Vagina (tissue), 2 donors: ENCODE measurements around the gene DYSF. TPM values are rescaled to one million over a fixed set of nuclear protein-coding genes. Genes with fewer than 3 reads are reported as not detected.
A peak's percentile ranks its signal among the peaks of the same experiment; 100 is the strongest.

Experiments
- DNase-seq, 2 donors: peaks; one replicate each; pipeline ENCODE4 v3.0.0-alpha.2; 2017; ENCODE audit errors: extremely low spot score in 2 of 2
- H3K27ac ChIP-seq: fragments of 200-600 bp; sonication (generic); one replicate; pipeline ENCODE4 v1.5.1; 2019
- H3K27me3 ChIP-seq: fragments of 200-600 bp; sonication (generic); one replicate; pipeline ENCODE4 v1.5.1; 2019
- H3K36me3 ChIP-seq, 2 donors: fragments of 200-600 bp; sonication (generic); one replicate each; pipeline ENCODE4 v1.5.1; 2017 to 2019
- H3K4me1 ChIP-seq: fragments of 200-600 bp; sonication (generic); one replicate; pipeline ENCODE4 v1.5.1; 2019
- H3K4me3 ChIP-seq, 2 donors: fragments of 200-600 bp; sonication (generic); 1 replicate in 1 of 2; 2 replicates in 1 of 2; pipeline ENCODE4 v1.5.1; 2016 to 2019
- H3K9me3 ChIP-seq: fragments of 200-600 bp; sonication (generic); one replicate; pipeline ENCODE4 v1.5.1; 2019
- POLR2A ChIP-seq, 2 donors: fragments of 450-650 bp; IDR thresholded peaks; one replicate each; pipeline ENCODE4 v1.6.1; 2017; ENCODE audit warnings: antibody characterized with exemption in 2 of 2, mild to moderate bottlenecking in 2 of 2, moderate library complexity in 2 of 2
- POLR2AphosphoS5 ChIP-seq, 2 donors: sonication (generic); formaldehyde crosslinking; IDR thresholded peaks; one replicate each; pipeline ENCODE4 v1.9.0; 2017; ENCODE audit warnings: antibody characterized with exemption in 2 of 2, mild to moderate bottlenecking in 2 of 2, low read depth in 1 of 2; ENCODE audit not compliant: insufficient read depth in 1 of 2
- intact Hi-C: fragments of 100-400 bp; cut with DNase I; formaldehyde crosslinking; loops from one replicate; pipeline ENCODE4 v1.15.1; 2023
- total RNA-seq: library from RNA; depleted of rRNA; stranded (reverse); fragments of >200 nt; gene quantifications from one replicate; pipeline ENCODE4 v1.2.3, GENCODE V29; 2016
- TF ChIP-seq, protein P1 (sequence below), 3 experiments: fragments of 450-650 bp in 2 of 3; fragments of 200-600 bp in 1 of 3; sonication (generic) in 1 of 3; IDR thresholded peaks; one replicate each; pipeline ENCODE4 v1.5.1; 2017 to 2019; ENCODE audit warnings: antibody characterized with exemption in 3 of 3, mild to moderate bottlenecking in 2 of 3, moderate library complexity in 2 of 3

Gene DYSF
- total RNA-seq, 1 donor from 2014 or later: 10.1 TPM

DNA sequence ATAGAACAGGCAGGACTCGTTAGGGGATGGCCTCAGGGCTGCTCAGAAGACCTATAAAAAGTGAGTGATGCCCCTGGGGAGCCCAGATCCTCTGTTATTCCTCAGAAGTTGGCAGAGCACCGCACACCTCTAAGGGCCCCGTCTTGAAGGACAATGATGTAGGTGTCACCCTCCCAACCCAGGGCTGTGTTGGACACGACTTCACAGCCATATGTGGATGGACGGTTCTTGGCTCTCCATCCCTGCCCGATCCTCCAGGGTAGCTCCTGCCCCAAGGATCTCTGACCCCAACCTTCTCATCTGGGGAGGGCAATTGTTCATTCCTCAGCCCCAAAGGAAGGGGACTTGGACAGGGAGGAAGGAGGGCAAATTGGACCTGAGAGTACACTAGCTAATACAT is 246.1 kb downstream of the DYSF start:
- no peaks in the 10 kb centered on the region for H3K27me3 ChIP-seq
- no peak for DNase-seq
- H3K27ac ChIP-seq: no peak overlapping the region
- TF ChIP-seq POLR2AphosphoS5 (IDR thresholded peaks at IDR 0.05; ENCODE audit: insufficient read depth in 1 of 2, low read depth in 1 of 2) (no peak), POLR2A (IDR thresholded peaks at IDR 0.05) (no peak)
- H3K9me3 ChIP-seq: no peaks in the 10 kb centered on the region
- intact Hi-C loops: no loop called here
- no peaks in the 10 kb centered on the region for H3K4me1 ChIP-seq
- no peaks in the 10 kb centered on the region for H3K36me3 ChIP-seq
- no peak overlapping the region for H3K4me3 ChIP-seq

GRCh38 chr2:71700041-71700657 is 246.8 kb downstream of the DYSF start:
- Histone ChIP-seq H3K9me3 (no peaks in the 10 kb centered on the region), H3K27me3 (no peaks in the 10 kb centered on the region), H3K27ac (no peak overlapping the region), H3K4me1 (no peaks in the 10 kb centered on the region), H3K4me3 (no peak overlapping the region), H3K36me3 (no peaks in the 10 kb centered on the region)
- no peak for TF ChIP-seq POLR2AphosphoS5 (IDR thresholded peaks at IDR 0.05; ENCODE audit: insufficient read depth in 1 of 2, low read depth in 1 of 2)
- no peak for TF ChIP-seq POLR2A (IDR thresholded peaks at IDR 0.05)
- TF ChIP-seq, protein P1, sequence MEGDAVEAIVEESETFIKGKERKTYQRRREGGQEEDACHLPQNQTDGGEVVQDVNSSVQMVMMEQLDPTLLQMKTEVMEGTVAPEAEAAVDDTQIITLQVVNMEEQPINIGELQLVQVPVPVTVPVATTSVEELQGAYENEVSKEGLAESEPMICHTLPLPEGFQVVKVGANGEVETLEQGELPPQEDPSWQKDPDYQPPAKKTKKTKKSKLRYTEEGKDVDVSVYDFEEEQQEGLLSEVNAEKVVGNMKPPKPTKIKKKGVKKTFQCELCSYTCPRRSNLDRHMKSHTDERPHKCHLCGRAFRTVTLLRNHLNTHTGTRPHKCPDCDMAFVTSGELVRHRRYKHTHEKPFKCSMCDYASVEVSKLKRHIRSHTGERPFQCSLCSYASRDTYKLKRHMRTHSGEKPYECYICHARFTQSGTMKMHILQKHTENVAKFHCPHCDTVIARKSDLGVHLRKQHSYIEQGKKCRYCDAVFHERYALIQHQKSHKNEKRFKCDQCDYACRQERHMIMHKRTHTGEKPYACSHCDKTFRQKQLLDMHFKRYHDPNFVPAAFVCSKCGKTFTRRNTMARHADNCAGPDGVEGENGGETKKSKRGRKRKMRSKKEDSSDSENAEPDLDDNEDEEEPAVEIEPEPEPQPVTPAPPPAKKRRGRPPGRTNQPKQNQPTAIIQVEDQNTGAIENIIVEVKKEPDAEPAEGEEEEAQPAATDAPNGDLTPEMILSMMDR (IDR thresholded peaks at IDR 0.05): no peak
- intact Hi-C loops: no loop called here
- DNase-seq: no peak

DNA sequence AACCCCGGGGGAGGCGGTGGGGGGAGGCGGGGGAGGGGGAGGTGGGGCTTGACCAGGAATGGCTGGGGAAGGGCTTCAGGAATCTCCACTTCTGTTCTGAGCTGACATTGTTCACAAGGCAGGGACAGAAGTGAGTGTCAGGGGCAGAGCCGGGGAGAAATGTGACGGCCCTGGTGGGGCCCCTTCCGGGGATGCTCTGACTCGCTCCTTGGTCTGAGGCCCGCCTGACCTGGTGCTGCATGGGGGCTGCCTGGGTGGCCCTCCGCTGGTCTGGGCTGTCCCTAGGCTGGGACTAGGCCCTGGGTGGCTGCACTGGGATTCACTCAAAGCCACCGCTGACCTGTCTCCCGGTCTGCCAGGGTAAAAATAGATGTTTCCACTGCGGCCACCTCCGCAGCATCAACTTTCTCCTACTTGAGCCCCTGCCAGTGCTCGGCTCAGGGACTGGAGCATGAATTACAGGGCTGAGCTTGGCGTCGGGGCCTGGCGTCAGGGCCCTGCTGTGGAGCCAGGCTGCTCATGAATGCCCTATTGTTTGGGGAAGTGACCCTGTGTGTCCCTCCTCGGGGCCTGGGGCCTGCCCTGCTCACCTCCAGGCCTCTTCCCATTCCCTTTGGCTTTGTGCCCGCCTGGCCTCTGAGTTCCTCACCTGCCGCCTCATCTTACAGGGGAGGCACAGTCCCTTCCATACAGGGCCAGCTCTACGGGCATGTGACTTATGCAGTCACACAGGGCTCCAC is 247.5 kb downstream of the DYSF start:
- H3K27me3 ChIP-seq: no peaks in the 10 kb centered on the region
- no peak overlapping the region for H3K27ac ChIP-seq
- H3K4me1 ChIP-seq: no peaks in the 10 kb centered on the region
- no peak overlapping the region for H3K4me3 ChIP-seq
- H3K36me3 ChIP-seq: no peaks in the 10 kb centered on the region
- DNase-seq: no peak
- peak in 1 of 2 donors; percentile 14 for TF ChIP-seq POLR2AphosphoS5 (IDR thresholded peaks at IDR 0.05; ENCODE audit: insufficient read depth in 1 of 2, low read depth in 1 of 2)
- TF ChIP-seq POLR2A (IDR thresholded peaks at IDR 0.05): no peak
- TF ChIP-seq, protein P1 (IDR thresholded peaks at IDR 0.05): no peak
- no peaks in the 10 kb centered on the region for H3K9me3 ChIP-seq
- intact Hi-C loops: no loop called here

GRCh38 chr2:71702071-71702970 is 249.0 kb downstream of the DYSF start:
- no peaks in the 10 kb centered on the region for H3K9me3 ChIP-seq
- no peak for DNase-seq
- no peaks in the 10 kb centered on the region for H3K36me3 ChIP-seq
- TF ChIP-seq POLR2AphosphoS5 (IDR thresholded peaks at IDR 0.05; ENCODE audit: insufficient read depth in 1 of 2, low read depth in 1 of 2): no peak
- no peak for TF ChIP-seq POLR2A (IDR thresholded peaks at IDR 0.05)
- TF ChIP-seq, protein P1 (IDR thresholded peaks at IDR 0.05): no peak
- no peaks in the 10 kb centered on the region for H3K27me3 ChIP-seq
- intact Hi-C loops: no loop called here
- no peak overlapping the region for H3K4me3 ChIP-seq
- no peaks in the 10 kb centered on the region for H3K4me1 ChIP-seq
- no peak overlapping the region for H3K27ac ChIP-seq
